ENCODE measurements around the gene SLC6A7. TPM values are rescaled to one million over a fixed set of nuclear protein-coding genes. Genes with fewer than 3 reads are reported as not detected.

The SLC6A7 gene
- polyA plus RNA-seq, 1 donor from 2014 or later, result not detected

DNA sequence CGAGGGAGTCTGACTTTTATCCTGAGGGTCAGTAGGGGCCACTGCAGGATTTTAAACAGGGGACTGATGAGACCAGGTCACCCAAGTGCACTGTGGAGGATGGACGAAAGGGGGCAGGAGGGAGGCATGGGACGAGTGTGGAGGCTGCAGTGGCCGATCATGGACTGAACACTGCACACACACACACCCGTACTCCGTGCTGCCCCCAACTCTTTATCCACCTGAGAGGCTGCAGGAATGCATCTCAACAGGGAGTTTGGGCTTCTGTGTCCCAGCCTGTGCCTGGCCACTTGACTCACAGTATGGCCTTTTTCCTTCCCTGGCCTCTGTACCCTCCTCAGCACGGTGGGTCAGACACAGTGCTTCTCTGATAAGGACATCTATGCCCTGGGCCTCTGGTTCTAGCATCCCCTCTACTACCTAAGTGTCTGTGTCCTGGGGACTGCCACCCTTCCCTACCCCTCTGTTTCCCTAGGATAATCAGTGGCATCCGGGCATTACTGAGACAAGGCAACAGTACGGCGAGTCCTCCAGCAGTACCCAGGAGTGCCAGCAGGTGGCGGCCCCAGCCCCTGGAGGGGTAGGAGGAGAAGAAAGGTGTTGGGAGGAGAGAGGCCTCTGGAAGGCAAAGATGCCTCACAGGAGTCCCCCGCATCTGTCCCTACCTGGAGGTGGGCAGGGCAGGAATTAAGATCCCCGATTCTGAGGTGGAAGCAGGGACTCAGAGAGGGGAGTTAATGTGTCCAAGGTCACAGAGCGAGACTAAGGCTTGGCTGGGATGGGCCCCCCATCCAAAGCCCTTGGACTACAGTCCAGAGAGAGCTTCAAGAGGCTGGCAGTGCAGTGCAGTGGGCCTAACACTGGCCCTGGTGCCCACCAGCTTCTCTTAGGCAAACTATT, 28.4 kb upstream of the SLC6A7 start:
- Mint-ChIP-seq H3K9me3 (no peaks in the 10 kb centered on the region), H3K27me3 (peaks cover 8% of the 10 kb centered on the region), H3K4me1 (peaks cover 3 to 15% (median 10%) of the 10 kb centered on the region in 3 donors), H3K4me3 (peak overlapping the region in 2 of 4 donors; percentile 41 to 73), H3K27ac (no peak overlapping the region), H3K36me3 (no peaks in the 10 kb centered on the region)

DNA sequence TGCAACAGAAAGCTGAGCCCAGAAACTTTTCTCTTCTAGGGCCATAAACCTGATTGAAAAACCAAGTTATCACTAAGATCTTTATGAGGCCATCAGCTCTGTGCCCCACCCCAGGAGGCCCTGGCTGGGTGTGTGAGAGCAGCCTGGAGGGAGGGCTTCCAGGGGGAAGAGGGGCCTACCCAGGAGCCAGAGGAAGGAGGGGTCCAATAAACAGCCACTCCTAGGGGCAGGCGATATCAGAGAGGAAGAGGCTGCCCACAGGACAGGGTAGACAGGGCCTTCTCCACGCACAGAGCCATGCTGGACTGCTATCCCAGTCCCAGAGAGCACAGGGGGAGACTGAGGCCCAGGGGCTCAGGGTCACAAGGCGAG, 27.7 kb upstream of the SLC6A7 start:
- Mint-ChIP-seq H3K27me3 (peaks cover 8% of the 10 kb centered on the region), H3K9me3 (no peaks in the 10 kb centered on the region), H3K36me3 (no peaks in the 10 kb centered on the region), H3K4me3 (no peak overlapping the region), H3K27ac (no peak overlapping the region), H3K4me1 (peaks cover 3 to 13% (median 10%) of the 10 kb centered on the region in 3 donors)

DNA sequence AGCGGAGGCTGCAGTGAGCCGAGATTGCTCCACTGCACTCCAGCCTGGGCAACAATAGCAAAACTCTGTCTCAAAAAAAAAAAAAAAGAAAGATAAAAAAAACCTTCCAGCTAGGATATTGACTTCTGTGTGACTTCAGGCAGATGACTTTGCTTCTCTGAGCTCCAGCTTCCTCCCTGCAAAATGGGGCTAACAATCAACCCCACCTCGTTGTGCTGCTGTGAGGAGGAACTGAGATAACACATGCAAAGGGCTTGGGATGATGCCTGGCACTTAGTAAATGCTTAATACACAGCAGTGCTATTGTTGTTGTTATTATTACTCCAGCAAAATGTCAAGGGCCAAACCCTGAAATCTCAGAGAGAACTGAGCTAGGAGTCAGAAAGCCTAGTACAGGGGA, 26.8 kb upstream of the SLC6A7 start:
- H3K9me3 Mint-ChIP-seq, result no peaks in the 10 kb centered on the region
- H3K36me3 Mint-ChIP-seq, result no peaks in the 10 kb centered on the region
- H3K27ac Mint-ChIP-seq, result no peak overlapping the region
- H3K4me3 Mint-ChIP-seq, result no peak overlapping the region
- H3K27me3 Mint-ChIP-seq, result peaks cover 13% of the 10 kb centered on the region
- H3K4me1 Mint-ChIP-seq, result peaks cover 3 to 10% (median 10%) of the 10 kb centered on the region in 3 donors

DNA sequence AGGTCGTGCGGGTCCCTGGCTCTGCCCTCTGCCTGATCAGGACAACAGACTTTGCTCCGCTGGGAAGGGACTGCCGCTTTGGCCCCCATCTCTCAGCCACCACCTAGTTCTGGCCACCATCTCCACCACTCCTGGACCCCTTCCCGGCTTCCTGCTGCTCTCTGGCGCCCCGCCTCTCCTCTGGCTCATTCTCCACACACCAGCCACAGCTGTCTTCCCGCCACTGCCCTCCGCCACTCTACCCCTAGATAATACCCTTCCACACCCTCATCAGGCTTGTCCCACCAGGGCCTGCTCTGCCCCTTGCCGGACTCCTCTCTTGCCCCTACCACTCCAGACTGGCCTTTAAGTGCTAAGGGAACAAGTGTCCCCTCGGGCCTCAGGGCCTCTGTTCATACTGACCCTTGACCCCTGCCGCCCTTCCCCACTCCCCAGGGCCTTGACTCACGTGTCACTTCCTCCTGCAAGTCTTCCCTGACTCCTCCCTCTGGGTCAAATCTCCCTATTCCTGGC, 26.3 kb upstream of the SLC6A7 start:
- H3K36me3 Mint-ChIP-seq, result no peaks in the 10 kb centered on the region
- H3K27me3 Mint-ChIP-seq, result peaks cover 19% of the 10 kb centered on the region
- H3K4me3 Mint-ChIP-seq, result no peak overlapping the region
- H3K4me1 Mint-ChIP-seq, result peaks cover 3 to 10% (median 9%) of the 10 kb centered on the region in 3 donors
- peak overlapping the region in 1 of 3 donors; percentile 24 for H3K27ac Mint-ChIP-seq
- no peaks in the 10 kb centered on the region for H3K9me3 Mint-ChIP-seq

DNA sequence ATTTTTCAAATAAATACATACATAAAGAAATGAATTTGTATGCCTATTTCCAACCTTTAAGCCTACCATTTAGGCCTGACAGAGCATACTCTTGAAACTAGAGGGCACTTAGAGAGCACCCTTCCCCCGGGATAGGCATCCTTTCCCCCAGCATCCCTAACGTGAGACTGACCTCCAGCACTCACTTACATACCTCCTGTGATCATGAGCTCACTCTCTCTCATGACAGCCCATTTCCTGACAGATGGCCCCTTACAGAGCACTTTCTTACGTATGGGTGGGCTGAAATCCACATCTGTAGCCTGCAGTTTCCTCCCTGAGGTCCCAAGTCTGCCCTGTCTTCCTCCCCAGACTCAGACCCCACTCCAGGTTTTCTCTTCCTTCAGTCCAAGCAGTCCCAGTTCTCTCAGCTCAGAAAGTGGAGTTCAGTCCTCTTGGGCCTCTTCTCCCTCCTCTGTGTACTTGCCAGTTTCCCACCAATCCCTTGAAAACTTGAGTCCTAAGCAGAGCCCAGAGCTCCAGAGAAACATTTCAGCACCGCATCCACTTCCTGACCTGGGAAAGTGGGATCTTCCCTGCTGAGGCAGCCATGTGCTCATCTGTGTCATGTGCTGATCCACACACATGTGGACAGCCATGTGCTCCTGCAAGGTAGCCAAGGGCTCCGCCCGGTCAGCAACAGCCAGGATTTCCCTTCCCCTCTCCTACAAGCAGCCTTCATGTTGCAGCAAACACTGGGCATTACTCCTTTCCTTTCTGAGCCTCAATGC, 25.5 kb upstream of the SLC6A7 start:
- Mint-ChIP-seq H3K4me3 (no peak overlapping the region), H3K27ac (no peak overlapping the region), H3K4me1 (peaks cover 3 to 10% (median 8%) of the 10 kb centered on the region in 3 donors), H3K9me3 (no peaks in the 10 kb centered on the region), H3K27me3 (peaks cover 24% of the 10 kb centered on the region), H3K36me3 (no peaks in the 10 kb centered on the region)

DNA sequence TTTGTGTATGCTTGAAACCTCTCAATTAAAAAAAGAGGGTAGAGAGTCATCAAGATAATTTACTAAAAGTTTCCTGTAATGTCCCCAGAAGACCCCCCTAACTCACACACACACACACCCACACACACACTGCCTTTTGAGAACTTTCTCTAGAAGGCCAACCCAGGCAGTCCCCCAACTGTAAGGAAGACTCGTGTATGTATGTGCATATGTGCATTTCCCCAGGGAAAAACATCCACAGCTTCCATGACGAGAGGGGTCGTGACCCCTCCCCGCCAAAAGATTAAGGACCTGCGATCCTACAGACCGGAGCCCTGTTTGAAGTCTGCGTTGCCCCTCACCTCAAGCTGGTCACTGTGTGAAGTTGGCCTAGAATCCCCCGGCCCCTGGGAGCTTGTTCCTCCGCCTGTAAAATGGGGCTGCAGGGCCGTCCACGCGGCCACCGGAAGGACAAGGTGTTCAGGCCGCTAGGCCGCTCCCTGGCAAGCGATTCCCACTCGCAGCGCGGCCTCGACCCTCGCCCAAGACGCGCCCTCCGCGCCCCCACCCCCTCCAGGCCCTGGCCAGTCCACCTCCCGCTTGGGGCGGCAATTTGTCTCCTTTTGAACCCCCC, 23.7 kb upstream of the SLC6A7 start:
- Mint-ChIP-seq H3K36me3 (no peaks in the 10 kb centered on the region), H3K4me3 (no peak overlapping the region), H3K27ac (no peak overlapping the region), H3K4me1 (peaks cover 3 to 6% (median 6%) of the 10 kb centered on the region in 3 donors), H3K9me3 (no peaks in the 10 kb centered on the region), H3K27me3 (peaks cover 32% of the 10 kb centered on the region)

DNA sequence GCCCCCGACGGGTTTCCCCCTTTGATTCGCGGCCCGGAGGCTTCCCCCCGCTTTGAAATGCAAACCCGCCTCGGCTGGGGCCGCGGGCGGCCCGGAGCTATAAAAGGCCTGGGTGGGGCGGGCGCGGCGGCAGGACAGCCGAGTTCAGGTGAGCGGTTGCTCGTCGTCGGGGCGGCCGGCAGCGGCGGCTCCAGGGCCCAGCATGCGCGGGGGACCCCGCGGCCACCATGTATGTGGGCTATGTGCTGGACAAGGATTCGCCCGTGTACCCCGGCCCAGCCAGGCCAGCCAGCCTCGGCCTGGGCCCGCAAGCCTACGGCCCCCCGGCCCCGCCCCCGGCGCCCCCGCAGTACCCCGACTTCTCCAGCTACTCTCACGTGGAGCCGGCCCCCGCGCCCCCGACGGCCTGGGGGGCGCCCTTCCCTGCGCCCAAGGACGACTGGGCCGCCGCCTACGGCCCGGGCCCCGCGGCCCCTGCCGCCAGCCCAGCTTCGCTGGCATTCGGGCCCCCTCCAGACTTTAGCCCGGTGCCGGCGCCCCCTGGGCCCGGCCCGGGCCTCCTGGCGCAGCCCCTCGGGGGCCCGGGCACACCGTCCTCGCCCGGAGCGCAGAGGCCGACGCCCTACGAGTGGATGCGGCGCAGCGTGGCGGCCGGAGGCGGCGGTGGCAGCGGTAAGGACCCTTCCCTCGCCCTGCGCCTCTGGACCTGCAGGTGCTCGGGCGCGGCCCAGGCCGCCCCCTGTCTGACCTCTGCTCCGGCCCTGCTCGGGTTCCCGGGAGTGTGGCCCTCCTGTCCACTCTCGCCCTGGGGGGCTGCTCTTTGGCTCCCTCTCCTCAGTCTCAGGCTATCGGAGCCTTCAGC, 23.0 kb upstream of the SLC6A7 start, which contains the start of gene CDX1:
TSS of gene CDX1 (plus strand) at position 129 of the 862 bp plus-strand sequence. CDS start at position 228, 99 bp downstream.
- no peaks in the 10 kb centered on the region for H3K9me3 Mint-ChIP-seq
- peaks cover 35% of the 10 kb centered on the region for H3K27me3 Mint-ChIP-seq
- H3K4me1 Mint-ChIP-seq, result peaks cover 2 to 4% (median 3%) of the 10 kb centered on the region in 3 donors
- peak within 1 kb of the TSS in 1 of 3 donors; percentile 71 for H3K27ac Mint-ChIP-seq
- no peaks in the 10 kb centered on the region for H3K36me3 Mint-ChIP-seq
- H3K4me3 Mint-ChIP-seq, result peak within 1 kb of the TSS in 1 of 4 donors; percentile 75

DNA sequence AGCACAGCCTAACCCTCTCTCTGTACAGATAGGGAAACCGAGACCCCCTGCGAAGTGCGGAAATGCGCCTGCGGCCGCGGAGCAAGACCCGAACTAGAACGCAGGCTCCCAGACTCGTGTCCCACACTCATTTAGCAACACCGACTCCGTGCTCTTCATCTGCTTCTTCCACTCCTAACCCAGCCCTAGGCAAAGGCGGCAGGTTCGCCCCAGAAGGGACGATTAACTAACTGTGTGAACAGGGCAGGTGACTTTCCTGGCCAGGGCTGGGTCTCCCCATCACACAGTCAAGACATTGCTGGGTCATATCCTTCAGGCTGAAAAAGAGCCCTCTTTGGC, 22.4 kb upstream of the SLC6A7 start:
- peaks cover 1 to 3% (median 3%) of the 10 kb centered on the region in 3 donors for H3K4me1 Mint-ChIP-seq
- no peaks in the 10 kb centered on the region for H3K36me3 Mint-ChIP-seq
- H3K4me3 Mint-ChIP-seq, result peak overlapping the region in 1 of 4 donors; percentile 75
- H3K27me3 Mint-ChIP-seq, result peaks cover 37% of the 10 kb centered on the region
- peak overlapping the region in 1 of 3 donors; percentile 71 for H3K27ac Mint-ChIP-seq
- no peaks in the 10 kb centered on the region for H3K9me3 Mint-ChIP-seq

DNA sequence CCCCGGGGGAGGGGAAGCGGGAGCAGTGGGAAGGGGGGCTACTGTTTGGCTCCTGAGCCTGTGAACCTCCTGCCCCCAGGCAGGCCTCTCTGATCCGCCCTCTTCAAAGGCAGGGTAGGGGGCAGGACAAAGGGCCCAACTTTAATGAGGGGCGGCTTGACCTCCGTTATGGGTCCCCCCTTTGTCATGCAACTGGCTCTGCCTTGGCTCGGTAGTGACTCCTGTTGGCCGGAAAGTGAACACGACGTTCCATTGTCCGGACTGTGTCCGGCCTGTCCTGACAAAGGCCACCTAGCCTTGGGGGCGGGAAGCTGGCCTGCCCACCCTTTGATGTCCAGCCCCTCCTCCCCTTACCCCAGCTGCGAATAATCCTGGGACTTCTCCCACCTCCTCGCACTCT, 22.0 kb upstream of the SLC6A7 start:
- no peak overlapping the region for H3K27ac Mint-ChIP-seq
- peak overlapping the region in 1 of 4 donors; percentile 75 for H3K4me3 Mint-ChIP-seq

DNA sequence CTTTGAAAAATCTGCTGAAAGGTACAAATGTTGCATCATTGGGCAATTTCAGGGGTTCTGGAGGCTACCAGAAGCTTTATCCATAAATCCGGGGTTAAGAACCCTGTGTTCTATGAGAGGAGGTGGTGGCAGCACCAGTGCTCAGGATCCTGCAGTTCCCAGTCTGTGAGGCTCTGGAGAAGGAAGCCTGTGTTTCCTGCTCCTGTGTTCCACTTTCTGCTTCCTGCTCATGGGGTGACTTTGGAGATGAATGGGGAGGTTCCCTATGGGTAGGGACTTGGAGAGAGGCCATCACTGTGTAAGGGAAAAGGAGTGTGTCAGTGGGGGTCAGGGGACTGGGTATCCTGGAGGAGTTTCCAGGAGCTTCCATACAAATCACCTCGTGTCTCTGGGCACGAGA, 21.0 kb upstream of the SLC6A7 start:
- Mint-ChIP-seq H3K9me3 (no peaks in the 10 kb centered on the region), H3K4me3 (no peak overlapping the region), H3K27me3 (peaks cover 41% of the 10 kb centered on the region), H3K36me3 (no peaks in the 10 kb centered on the region), H3K27ac (no peak overlapping the region), H3K4me1 (no peaks in the 10 kb centered on the region)

More for the DNA sequence above, 22.0 kb upstream of the SLC6A7 start:
- H3K9me3 Mint-ChIP-seq, result no peaks in the 10 kb centered on the region
- peaks cover 0 to 3% (median 2%) of the 10 kb centered on the region in 3 donors for H3K4me1 Mint-ChIP-seq
- no peaks in the 10 kb centered on the region for H3K36me3 Mint-ChIP-seq
- peaks cover 37% of the 10 kb centered on the region for H3K27me3 Mint-ChIP-seq

DNA sequence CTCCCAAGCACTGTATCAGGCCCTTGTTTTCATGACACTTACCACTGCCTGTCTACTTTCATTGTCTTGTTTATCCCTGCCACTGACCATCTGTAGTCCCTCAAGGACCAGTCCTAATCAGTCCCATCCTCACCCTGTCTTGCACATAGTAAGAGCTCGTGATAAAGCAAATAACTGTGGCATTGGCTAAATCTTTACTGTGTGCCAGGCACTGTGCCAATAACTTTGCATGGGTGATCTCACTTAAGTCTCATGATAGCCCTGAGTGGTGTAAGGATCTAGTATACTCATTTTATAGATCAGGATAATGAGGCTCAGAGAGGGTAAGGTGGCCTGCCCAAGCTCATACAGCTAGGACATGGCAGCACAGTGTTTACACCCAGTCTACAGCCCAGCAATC, 17.7 kb upstream of the SLC6A7 start:
- H3K9me3 Mint-ChIP-seq, result no peaks in the 10 kb centered on the region
- no peaks in the 10 kb centered on the region for H3K36me3 Mint-ChIP-seq
- no peaks in the 10 kb centered on the region for H3K4me1 Mint-ChIP-seq
- H3K4me3 Mint-ChIP-seq, result no peak overlapping the region
- peak overlapping the region in 1 of 3 donors; percentile 46 for H3K27ac Mint-ChIP-seq
- H3K27me3 Mint-ChIP-seq, result peaks cover 37% of the 10 kb centered on the region

DNA sequence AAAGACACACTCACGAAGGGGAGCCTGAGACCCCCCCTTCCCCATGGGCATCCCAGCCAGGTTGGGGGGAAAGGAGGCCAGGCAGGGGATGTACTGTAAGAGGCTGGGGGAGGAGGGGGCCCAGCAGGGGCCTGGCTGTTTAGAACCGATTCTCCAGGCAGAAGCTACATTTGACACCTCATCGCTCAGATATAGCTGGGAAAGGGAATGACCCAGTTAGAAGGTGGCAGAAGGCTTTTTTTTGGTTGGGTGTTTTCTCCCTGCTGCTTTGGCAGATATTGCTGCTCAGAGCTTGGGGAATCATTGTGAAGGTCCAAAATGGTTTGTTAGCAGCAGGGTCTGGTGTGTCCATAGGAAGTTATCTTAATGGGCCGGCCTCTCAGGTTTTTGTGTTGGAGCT, 17.3 kb upstream of the SLC6A7 start:
- H3K4me3 Mint-ChIP-seq, result no peak overlapping the region
- H3K27ac Mint-ChIP-seq, result no peak overlapping the region
- H3K36me3 Mint-ChIP-seq, result no peaks in the 10 kb centered on the region
- no peaks in the 10 kb centered on the region for H3K4me1 Mint-ChIP-seq
- peaks cover 34% of the 10 kb centered on the region for H3K27me3 Mint-ChIP-seq
- no peaks in the 10 kb centered on the region for H3K9me3 Mint-ChIP-seq

DNA sequence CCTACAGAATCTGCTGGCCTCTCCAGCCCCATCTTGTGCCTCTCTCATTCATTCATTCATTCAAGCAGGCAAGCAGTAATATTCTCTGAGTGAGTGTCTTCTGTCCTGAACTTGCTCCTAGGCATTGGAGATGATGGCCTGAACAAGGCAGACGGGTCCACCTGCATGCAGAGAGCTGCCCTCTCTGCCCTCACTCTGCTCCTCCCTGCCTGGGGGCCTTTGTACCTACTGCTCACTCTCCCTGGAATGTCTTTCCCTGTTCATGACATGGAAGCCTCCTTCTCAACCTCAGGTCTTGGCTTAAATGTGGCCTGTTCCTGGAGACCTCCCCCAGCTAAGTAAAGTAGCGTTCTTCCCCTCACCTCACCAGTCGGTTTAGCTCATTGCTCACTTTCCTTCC, 16.7 kb upstream of the SLC6A7 start:
- Mint-ChIP-seq H3K4me3 (no peak overlapping the region), H3K36me3 (no peaks in the 10 kb centered on the region), H3K9me3 (no peaks in the 10 kb centered on the region), H3K4me1 (no peaks in the 10 kb centered on the region), H3K27ac (no peak overlapping the region), H3K27me3 (peaks cover 30% of the 10 kb centered on the region)

DNA sequence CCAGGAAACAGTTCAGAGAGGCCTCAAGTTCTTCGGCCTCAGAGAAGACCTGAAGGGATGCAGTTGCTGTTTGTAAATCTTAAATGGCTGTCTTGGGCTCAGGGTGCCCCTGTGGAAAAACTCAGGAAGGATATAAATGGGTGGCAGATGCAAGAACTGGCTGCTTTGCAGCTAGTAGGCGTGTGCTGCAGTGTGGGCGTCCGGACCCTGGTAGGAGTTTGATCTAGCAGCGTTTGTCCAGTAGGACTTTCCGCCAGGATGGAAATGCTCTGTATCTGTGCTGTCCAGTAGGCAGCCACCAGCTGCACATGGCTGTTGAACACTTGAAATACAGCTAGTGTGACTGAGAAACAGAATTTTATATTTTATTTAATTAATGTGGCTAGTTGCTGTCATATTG, 15.6 kb upstream of the SLC6A7 start:
- no peak overlapping the region for H3K4me3 Mint-ChIP-seq
- no peaks in the 10 kb centered on the region for H3K9me3 Mint-ChIP-seq
- H3K36me3 Mint-ChIP-seq, result no peaks in the 10 kb centered on the region
- no peak overlapping the region for H3K27ac Mint-ChIP-seq
- H3K27me3 Mint-ChIP-seq, result peaks cover 21% of the 10 kb centered on the region
- no peaks in the 10 kb centered on the region for H3K4me1 Mint-ChIP-seq
